ENCODE measurements around the gene MLLT3.

MLLT3 gene

GRCh38 chr9:20540169-20540863 is 82.0 kb downstream of the MLLT3 start:
- H3K79me2 ChIP-seq (ENCODE audit: low read length) = no peaks in the 10 kb centered on the region
- TF ChIP-seq, protein P1, sequence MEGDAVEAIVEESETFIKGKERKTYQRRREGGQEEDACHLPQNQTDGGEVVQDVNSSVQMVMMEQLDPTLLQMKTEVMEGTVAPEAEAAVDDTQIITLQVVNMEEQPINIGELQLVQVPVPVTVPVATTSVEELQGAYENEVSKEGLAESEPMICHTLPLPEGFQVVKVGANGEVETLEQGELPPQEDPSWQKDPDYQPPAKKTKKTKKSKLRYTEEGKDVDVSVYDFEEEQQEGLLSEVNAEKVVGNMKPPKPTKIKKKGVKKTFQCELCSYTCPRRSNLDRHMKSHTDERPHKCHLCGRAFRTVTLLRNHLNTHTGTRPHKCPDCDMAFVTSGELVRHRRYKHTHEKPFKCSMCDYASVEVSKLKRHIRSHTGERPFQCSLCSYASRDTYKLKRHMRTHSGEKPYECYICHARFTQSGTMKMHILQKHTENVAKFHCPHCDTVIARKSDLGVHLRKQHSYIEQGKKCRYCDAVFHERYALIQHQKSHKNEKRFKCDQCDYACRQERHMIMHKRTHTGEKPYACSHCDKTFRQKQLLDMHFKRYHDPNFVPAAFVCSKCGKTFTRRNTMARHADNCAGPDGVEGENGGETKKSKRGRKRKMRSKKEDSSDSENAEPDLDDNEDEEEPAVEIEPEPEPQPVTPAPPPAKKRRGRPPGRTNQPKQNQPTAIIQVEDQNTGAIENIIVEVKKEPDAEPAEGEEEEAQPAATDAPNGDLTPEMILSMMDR (IDR thresholded peaks at IDR 0.05; ENCODE audit: low read depth, low read length) = no peak
- H3K27me3 ChIP-seq (ENCODE audit: low read depth, low read length) = no peaks in the 10 kb centered on the region
- no peak overlapping the region for H3K4me2 ChIP-seq (ENCODE audit: low read length)
- H2AFZ ChIP-seq (ENCODE audit: low read depth, low read length) = no peak overlapping the region
- no peak overlapping the region for H3K4me3 ChIP-seq (ENCODE audit: low read length)
- 0 out of 2 replicates have a peak, but pooled peaks cover 5% of the 10 kb centered on the region for H3K9me3 ChIP-seq (ENCODE audit: insufficient read depth, low read length)
- H3K4me1 ChIP-seq (ENCODE audit: low read length) = no peaks in the 10 kb centered on the region
- H4K20me1 ChIP-seq (ENCODE audit: insufficient read depth, low read length) = no peaks in the 10 kb centered on the region
- H3K27ac ChIP-seq (ENCODE audit: low read length) = no peak overlapping the region
- no peaks in the 10 kb centered on the region for H3K36me3 ChIP-seq (replicated peaks; ENCODE audit: low read depth, low read length)
- no peak overlapping the region for H3K9ac ChIP-seq (ENCODE audit: low read length)

- Histone ChIP-seq H3K4me2 (ENCODE audit: low read length) (no peak overlapping the region), H2AFZ (ENCODE audit: low read depth, low read length) (no peak overlapping the region), H3K4me3 (ENCODE audit: low read length) (no peak overlapping the region), H4K20me1 (ENCODE audit: insufficient read depth, low read length) (no peaks in the 10 kb centered on the region), H3K27me3 (ENCODE audit: low read depth, low read length) (no peaks in the 10 kb centered on the region), H3K9me3 (ENCODE audit: insufficient read depth, low read length) (0 out of 2 replicates have a peak, but pooled peaks cover 5% of the 10 kb centered on the region), H3K4me1 (ENCODE audit: low read length) (no peaks in the 10 kb centered on the region), H3K79me2 (ENCODE audit: low read length) (no peaks in the 10 kb centered on the region), H3K27ac (ENCODE audit: low read length) (no peak overlapping the region), H3K9ac (ENCODE audit: low read length) (no peak overlapping the region), H3K36me3 (replicated peaks; ENCODE audit: low read depth, low read length) (no peaks in the 10 kb centered on the region)
- TF ChIP-seq, protein P1 (IDR thresholded peaks at IDR 0.05; ENCODE audit: low read depth, low read length) = no peak
- no peak for TF ChIP-seq EZH2phosphoT487 (IDR thresholded peaks at IDR 0.05; ENCODE audit: low read depth)
These were observed 83.3 kb downstream of the MLLT3 start for GRCh38 chr9:20538956-20539355.

- Histone ChIP-seq H3K4me2 (ENCODE audit: low read length) (no peak overlapping the region), H2AFZ (ENCODE audit: low read depth, low read length) (no peak overlapping the region), H3K79me2 (ENCODE audit: low read length) (no peaks in the 10 kb centered on the region), H4K20me1 (ENCODE audit: insufficient read depth, low read length) (no peaks in the 10 kb centered on the region), H3K27ac (ENCODE audit: low read length) (no peak overlapping the region), H3K9me3 (ENCODE audit: insufficient read depth, low read length) (0 out of 2 replicates have a peak, but pooled peaks cover 5% of the 10 kb centered on the region), H3K4me3 (ENCODE audit: low read length) (no peak overlapping the region), H3K27me3 (ENCODE audit: low read depth, low read length) (no peaks in the 10 kb centered on the region), H3K4me1 (ENCODE audit: low read length) (no peaks in the 10 kb centered on the region), H3K36me3 (replicated peaks; ENCODE audit: low read depth, low read length) (no peaks in the 10 kb centered on the region), H3K9ac (ENCODE audit: low read length) (no peak overlapping the region)
- TF ChIP-seq, protein P1 (IDR thresholded peaks at IDR 0.05; ENCODE audit: low read depth, low read length) = no peak
- TF ChIP-seq EZH2phosphoT487 (IDR thresholded peaks at IDR 0.05; ENCODE audit: low read depth) = no peak
These were observed 84.2 kb downstream of the MLLT3 start for GRCh38 chr9:20538092-20538491.

GRCh38 chr9:20537294-20537693 is 85.0 kb downstream of the MLLT3 start:
- Histone ChIP-seq H4K20me1 (ENCODE audit: insufficient read depth, low read length) (no peaks in the 10 kb centered on the region), H3K4me2 (ENCODE audit: low read length) (no peak overlapping the region), H3K36me3 (replicated peaks; ENCODE audit: low read depth, low read length) (no peaks in the 10 kb centered on the region), H3K27ac (ENCODE audit: low read length) (no peak overlapping the region), H3K9ac (ENCODE audit: low read length) (no peak overlapping the region), H3K79me2 (ENCODE audit: low read length) (no peaks in the 10 kb centered on the region), H3K4me3 (ENCODE audit: low read length) (no peak overlapping the region), H3K4me1 (ENCODE audit: low read length) (no peaks in the 10 kb centered on the region), H3K27me3 (ENCODE audit: low read depth, low read length) (no peaks in the 10 kb centered on the region), H2AFZ (ENCODE audit: low read depth, low read length) (no peak overlapping the region), H3K9me3 (ENCODE audit: insufficient read depth, low read length) (0 out of 2 replicates have a peak, but pooled peaks cover 5% of the 10 kb centered on the region)
- TF ChIP-seq, protein P1 (IDR thresholded peaks at IDR 0.05; ENCODE audit: low read depth, low read length) = no peak
- TF ChIP-seq EZH2phosphoT487 (IDR thresholded peaks at IDR 0.05; ENCODE audit: low read depth) = no peak

Data from OCI-LY3 (cell line).